ENCODE results near the gene PRSS22. TPM values are rescaled to one million over a fixed set of nuclear protein-coding genes. Genes with fewer than 3 reads are reported as not detected.

PRSS22 gene
- total and polyA plus RNA-seq, 10 of the 15 experiments (the other 5 are each of a cell fraction or from before 2014, with no cell fraction given): not detected

DNA sequence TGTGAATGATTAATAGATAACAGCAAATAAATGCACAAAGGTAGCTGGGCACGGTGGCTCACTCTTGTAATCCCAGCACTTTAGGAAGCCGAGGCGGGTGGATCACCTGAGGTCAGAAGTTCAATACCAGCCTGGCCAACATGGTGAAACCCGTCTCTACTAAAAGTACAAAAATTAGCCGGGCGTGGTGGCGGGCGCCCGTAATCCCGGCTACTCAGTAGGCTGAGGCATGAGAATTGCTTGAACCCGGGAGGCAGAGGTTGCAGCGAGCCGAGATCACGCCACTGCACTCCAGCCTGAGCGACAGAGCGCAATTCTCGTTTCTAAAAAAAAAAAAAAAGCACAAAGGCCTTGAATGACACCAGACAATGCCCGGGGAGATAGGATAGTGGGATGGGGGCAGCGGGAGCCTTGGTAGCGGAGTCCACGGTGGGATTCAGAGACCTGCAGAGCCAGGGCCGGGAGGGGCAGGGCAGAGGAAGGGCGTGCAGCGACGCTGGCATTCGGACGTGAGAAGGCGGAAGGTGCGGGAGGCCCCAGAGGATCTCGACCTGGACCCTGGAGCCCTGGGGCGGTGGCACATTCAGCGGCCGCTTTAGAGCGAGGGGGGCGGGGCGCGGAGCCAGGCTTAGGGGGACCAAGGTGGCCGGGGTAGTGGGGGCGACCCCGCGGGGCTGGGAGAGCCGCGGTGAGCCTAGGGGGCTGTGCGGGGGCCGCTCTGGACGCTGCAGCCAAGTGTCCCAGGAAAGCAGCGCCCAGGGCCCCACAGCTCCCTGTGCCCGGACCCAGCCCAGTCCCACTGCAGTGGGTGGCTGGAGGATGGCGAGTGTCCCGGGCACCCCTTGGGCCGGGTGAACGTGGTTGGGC is 24.0 kb upstream of the PRSS22 start:
- peaks cover 4% of the 10 kb centered on the region; the same call in 2 of the 3 replicates for H3K9me3 ChIP-seq (replicated peaks; ENCODE audit: control insufficient read depth, insufficient read depth, low read length)
- peak overlapping the region; percentile 99 for H2AFZ ChIP-seq (ENCODE audit: control insufficient read depth, low read depth, low read length)
- WGBS (ENCODE audit: insufficient coverage, insufficient replicate concordance, low lambda C conversion rate, missing lambda C conversion rate): 6% methylated on average over 37 of the region's 52 CpGs
- peaks cover 8% of the 10 kb centered on the region for H3K4me1 ChIP-seq (ENCODE audit: control insufficient read depth, insufficient read depth, low read length)
- intact Hi-C loops (cut with micrococcal nuclease; ENCODE audit: unreplicated experiment) (loop anchor here (2.0 kb wide), 1 partner anchor 23 kb away; no protein-coding TSS in a partner anchor), in situ Hi-C loops (cut with MboI) (no loop called here)
- peak; percentile 19 for ATAC-seq
- peak overlapping the region; percentile 99 for H3K4me2 ChIP-seq (ENCODE audit: control insufficient read depth, insufficient read depth)
- H3K27me3 ChIP-seq (replicated peaks in 1 of 2; ENCODE audit: control insufficient read depth in 2 of 2, insufficient read depth in 2 of 2, low read length in 1 of 2): no peaks in the 10 kb centered on the region
- peak overlapping the region; percentile 76 for H3K9ac ChIP-seq (ENCODE audit: control insufficient read depth, insufficient read depth, low read length)
- ChIA-PET CTCF (interaction anchor here (1.0 to 2.1 kb wide), 10 partner anchors 7 to 45 kb away, joined by 4 to 12 read pairs (median 8); partner anchors contain the start of gene FLYWCH1), POLR2A (interaction anchor here (0.7 to 2.1 kb wide), 9 partner anchors 14 to 721 kb away, joined by 3 to 20 read pairs (median 3); partner anchors contain the start of genes FLYWCH1 and TNFRSF12A), RAD21 (ENCODE audit: unreplicated experiment) (interaction anchor here (1.0 to 2.1 kb wide), 8 partner anchors 10 to 83 kb away, joined by 3 to 19 read pairs (median 8); partner anchors contain the start of gene FLYWCH1), SMC1A (ENCODE audit: uncharacterized antibody, unreplicated experiment) (interaction anchor here (0.6 to 1.3 kb wide), 6 partner anchors 9 to 45 kb away, joined by 3 to 4 read pairs (median 3); partner anchors contain the start of gene FLYWCH1)
- DNase-seq (ENCODE audit: low read depth, low spot score): no peak
- peak overlapping the region; percentile 90 for H3K4me3 ChIP-seq
- FAIRE-seq: no peak
- H4K20me1 ChIP-seq (ENCODE audit: control insufficient read depth, insufficient read depth): no peaks in the 10 kb centered on the region
- TF ChIP-seq, protein P1, sequence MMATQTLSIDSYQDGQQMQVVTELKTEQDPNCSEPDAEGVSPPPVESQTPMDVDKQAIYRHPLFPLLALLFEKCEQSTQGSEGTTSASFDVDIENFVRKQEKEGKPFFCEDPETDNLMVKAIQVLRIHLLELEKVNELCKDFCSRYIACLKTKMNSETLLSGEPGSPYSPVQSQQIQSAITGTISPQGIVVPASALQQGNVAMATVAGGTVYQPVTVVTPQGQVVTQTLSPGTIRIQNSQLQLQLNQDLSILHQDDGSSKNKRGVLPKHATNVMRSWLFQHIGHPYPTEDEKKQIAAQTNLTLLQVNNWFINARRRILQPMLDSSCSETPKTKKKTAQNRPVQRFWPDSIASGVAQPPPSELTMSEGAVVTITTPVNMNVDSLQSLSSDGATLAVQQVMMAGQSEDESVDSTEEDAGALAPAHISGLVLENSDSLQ (IDR thresholded peaks at IDR 0.05): peak; percentile 56; the same call in 1 of the 2 replicates
- TF ChIP-seq, protein P2, sequence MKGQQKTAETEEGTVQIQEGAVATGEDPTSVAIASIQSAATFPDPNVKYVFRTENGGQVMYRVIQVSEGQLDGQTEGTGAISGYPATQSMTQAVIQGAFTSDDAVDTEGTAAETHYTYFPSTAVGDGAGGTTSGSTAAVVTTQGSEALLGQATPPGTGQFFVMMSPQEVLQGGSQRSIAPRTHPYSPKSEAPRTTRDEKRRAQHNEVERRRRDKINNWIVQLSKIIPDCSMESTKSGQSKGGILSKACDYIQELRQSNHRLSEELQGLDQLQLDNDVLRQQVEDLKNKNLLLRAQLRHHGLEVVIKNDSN (IDR thresholded peaks at IDR 0.05; ENCODE audit: borderline replicate concordance, extremely low read length, insufficient read depth, low read depth, low read length): peak; percentile 6
- TF ChIP-seq ZNF384 (IDR thresholded peaks at IDR 0.05; ENCODE audit: borderline replicate concordance, low read depth, low read length): peak; percentile 48; the same call in 1 of the 2 replicates
- no peak for TF ChIP-seq DPF2 (IDR thresholded peaks at IDR 0.05)
- TF ChIP-seq EP300 (IDR thresholded peaks at IDR 0.05; ENCODE audit: borderline replicate concordance in 1 of 2, control insufficient read depth in 1 of 2, low read depth in 2 of 2, low read length in 2 of 2): no peak
- no peak for TF ChIP-seq EGR1 (IDR thresholded peaks at IDR 0.05; ENCODE audit: borderline replicate concordance in 1 of 2, low read depth in 2 of 2, low read length in 2 of 2)
- TF ChIP-seq, protein P3, sequence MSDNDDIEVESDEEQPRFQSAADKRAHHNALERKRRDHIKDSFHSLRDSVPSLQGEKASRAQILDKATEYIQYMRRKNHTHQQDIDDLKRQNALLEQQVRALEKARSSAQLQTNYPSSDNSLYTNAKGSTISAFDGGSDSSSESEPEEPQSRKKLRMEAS (IDR thresholded peaks at IDR 0.05; ENCODE audit: low read depth, low read length): peak; percentile 33; the same call in 1 of the 2 replicates
- TF ChIP-seq CHD4 (IDR thresholded peaks at IDR 0.05): no peak
- no peak for TF ChIP-seq FOXM1 (IDR thresholded peaks at IDR 0.05; ENCODE audit: low read depth, low read length)
- TF ChIP-seq NBN (IDR thresholded peaks at IDR 0.05): 0 out of 2 replicates have a peak, but pooled peaks have one; percentile 3
- TF ChIP-seq POLR2AphosphoS5 (IDR thresholded peaks at IDR 0.05; ENCODE audit: low read length): peak; percentile 8; the same call in 1 of the 2 replicates
- TF ChIP-seq BHLHE40 (IDR thresholded peaks at IDR 0.05; ENCODE audit: borderline replicate concordance in 1 of 2, low read depth in 2 of 2, low read length in 1 of 2): peak in 1 of 2 experiments; percentile 70; a peak in 2 of 4 replicates
- TF ChIP-seq POLR2A (IDR thresholded peaks at IDR 0.05; ENCODE audit: low read depth, low read length): peak; percentile 38; the same call in 1 of the 2 replicates
- TF ChIP-seq, protein P4, sequence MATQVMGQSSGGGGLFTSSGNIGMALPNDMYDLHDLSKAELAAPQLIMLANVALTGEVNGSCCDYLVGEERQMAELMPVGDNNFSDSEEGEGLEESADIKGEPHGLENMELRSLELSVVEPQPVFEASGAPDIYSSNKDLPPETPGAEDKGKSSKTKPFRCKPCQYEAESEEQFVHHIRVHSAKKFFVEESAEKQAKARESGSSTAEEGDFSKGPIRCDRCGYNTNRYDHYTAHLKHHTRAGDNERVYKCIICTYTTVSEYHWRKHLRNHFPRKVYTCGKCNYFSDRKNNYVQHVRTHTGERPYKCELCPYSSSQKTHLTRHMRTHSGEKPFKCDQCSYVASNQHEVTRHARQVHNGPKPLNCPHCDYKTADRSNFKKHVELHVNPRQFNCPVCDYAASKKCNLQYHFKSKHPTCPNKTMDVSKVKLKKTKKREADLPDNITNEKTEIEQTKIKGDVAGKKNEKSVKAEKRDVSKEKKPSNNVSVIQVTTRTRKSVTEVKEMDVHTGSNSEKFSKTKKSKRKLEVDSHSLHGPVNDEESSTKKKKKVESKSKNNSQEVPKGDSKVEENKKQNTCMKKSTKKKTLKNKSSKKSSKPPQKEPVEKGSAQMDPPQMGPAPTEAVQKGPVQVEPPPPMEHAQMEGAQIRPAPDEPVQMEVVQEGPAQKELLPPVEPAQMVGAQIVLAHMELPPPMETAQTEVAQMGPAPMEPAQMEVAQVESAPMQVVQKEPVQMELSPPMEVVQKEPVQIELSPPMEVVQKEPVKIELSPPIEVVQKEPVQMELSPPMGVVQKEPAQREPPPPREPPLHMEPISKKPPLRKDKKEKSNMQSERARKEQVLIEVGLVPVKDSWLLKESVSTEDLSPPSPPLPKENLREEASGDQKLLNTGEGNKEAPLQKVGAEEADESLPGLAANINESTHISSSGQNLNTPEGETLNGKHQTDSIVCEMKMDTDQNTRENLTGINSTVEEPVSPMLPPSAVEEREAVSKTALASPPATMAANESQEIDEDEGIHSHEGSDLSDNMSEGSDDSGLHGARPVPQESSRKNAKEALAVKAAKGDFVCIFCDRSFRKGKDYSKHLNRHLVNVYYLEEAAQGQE (IDR thresholded peaks at IDR 0.05; ENCODE audit: low read depth, low read length): no peak
- no peaks in the 10 kb centered on the region for H3K79me2 ChIP-seq (ENCODE audit: control insufficient read depth, insufficient read depth, low read length)
- peak overlapping the region; percentile 4; the same call in 1 of the 2 replicates for H3K27ac ChIP-seq (ENCODE audit: control insufficient read depth, insufficient read depth)
- no TSS peak for BruUV-seq (replicated peaks)
- no peaks in the 10 kb centered on the region for H3K36me3 ChIP-seq (ENCODE audit: control insufficient read depth in 2 of 2, insufficient read depth in 2 of 2, low read length in 1 of 2)

All from GM12878 (cell line).